K562 (cell line): ENCODE data around the gene ZDHHC18.

ENCODE experiments used
- BCL6 ChIP-seq: fragments of 250-450 bp; sonication (Bioruptor Pico); IDR thresholded peaks from 2 replicates; pipeline ENCODE4 v1.4.0; 2020
- CBX5 ChIP-seq: IDR thresholded peaks from 2 replicates; pipeline ENCODE4 v1.6.1; 2014; ENCODE audit warnings: low read depth, borderline replicate concordance
- EZH2 ChIP-seq: IDR thresholded peaks from 2 replicates; pipeline ENCODE4 v1.6.1; 2012; ENCODE audit warnings: low read depth, mild to moderate bottlenecking, inconsistent platforms, low read length, borderline replicate concordance
- POLR2A ChIP-seq: fragments of 450-650 bp; conservative IDR thresholded peaks from 2 replicates; pipeline ENCODE4 v1.6.1; 2016
- ZNF586 ChIP-seq: fragments of 450-650 bp; formaldehyde crosslinking; conservative IDR thresholded peaks from 2 replicates; pipeline ENCODE4 v1.4.0; 2020; ENCODE audit warnings: mild to moderate bottlenecking, moderate library complexity
- TF ChIP-seq, protein P1 (sequence below): fragments of 250-450 bp; sonication (Bioruptor Pico); IDR thresholded peaks from 2 replicates; pipeline ENCODE4 v1.8.0; 2022; ENCODE audit warnings: moderate library complexity, mild to moderate bottlenecking, inconsistent platforms

DNA sequence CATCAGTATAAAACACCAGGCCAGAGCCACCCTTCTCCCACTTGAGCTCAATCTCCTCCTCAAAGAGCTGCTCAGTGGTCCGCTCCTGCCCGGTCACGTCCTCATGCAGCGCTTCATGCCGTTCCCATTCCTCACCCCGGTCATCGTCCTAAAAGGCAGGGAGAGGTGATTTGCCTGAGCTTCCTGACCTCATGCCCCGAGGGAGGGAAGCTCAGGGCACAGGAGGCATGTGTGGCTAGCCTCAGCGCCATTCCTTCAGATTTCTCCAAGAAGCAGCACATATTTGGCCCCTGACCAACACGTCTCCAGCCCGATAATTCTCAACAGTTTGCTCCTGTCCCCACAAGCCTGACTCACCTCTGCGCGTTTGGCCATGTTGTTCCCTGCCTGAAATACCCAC, 67.8 kb downstream of the ZDHHC18 start:
- no peak for TF ChIP-seq ZNF586
- no peak for TF ChIP-seq POLR2A
- TF ChIP-seq CBX5 = no peak
- TF ChIP-seq, protein P1, sequence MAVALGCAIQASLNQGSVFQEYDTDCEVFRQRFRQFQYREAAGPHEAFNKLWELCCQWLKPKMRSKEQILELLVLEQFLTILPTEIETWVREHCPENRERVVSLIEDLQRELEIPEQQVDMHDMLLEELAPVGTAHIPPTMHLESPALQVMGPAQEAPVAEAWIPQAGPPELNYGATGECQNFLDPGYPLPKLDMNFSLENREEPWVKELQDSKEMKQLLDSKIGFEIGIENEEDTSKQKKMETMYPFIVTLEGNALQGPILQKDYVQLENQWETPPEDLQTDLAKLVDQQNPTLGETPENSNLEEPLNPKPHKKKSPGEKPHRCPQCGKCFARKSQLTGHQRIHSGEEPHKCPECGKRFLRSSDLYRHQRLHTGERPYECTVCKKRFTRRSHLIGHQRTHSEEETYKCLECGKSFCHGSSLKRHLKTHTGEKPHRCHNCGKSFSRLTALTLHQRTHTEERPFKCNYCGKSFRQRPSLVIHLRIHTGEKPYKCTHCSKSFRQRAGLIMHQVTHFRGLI (CRISPR knock-in tag) = no peak
- no peak for TF ChIP-seq EZH2
- TF ChIP-seq BCL6 (CRISPR knock-in tag) = no peak
